Liver (tissue), 9 donors: Measurements from ENCODE around the gene AGBL4. TPM values are rescaled to one million over a fixed set of nuclear protein-coding genes. Genes with fewer than 3 reads are reported as not detected.

ENCODE experiments used
- DNase-seq: peaks from one replicate; pipeline ENCODE4 v3.0.0-alpha.2; 2017; ENCODE audit warnings: low spot score
- H3K27ac ChIP-seq, 2 donors: one replicate each; pipeline ENCODE4 v1.7.0; 2013; ENCODE audit warnings: inconsistent platforms in 2 of 2, low read length in 2 of 2, control low read depth in 1 of 2, low read depth in 1 of 2, mild to moderate bottlenecking in 1 of 2
- H3K27me3 ChIP-seq, 4 donors: one replicate each; pipeline versions ENCODE4 v1.6.1 to v1.7.0; 2013; ENCODE audit warnings: low read length in 3 of 4, inconsistent platforms in 1 of 4, mild to moderate bottlenecking in 1 of 4, moderate library complexity in 1 of 4; ENCODE audit not compliant: control insufficient read depth in 4 of 4, insufficient read depth in 4 of 4
- H3K36me3 ChIP-seq, 4 donors: one replicate each; pipeline versions ENCODE4 v1.6.1 to v1.7.0; 2013; ENCODE audit warnings: low read length in 3 of 4, mild to moderate bottlenecking in 3 of 4, low read depth in 1 of 4, moderate library complexity in 1 of 4; ENCODE audit not compliant: control insufficient read depth in 4 of 4, insufficient read depth in 3 of 4
- H3K4me1 ChIP-seq, 4 donors: one replicate each; pipeline versions ENCODE4 v1.6.1 to v1.7.0; 2013; ENCODE audit warnings: low read length in 3 of 4, mild to moderate bottlenecking in 3 of 4, moderate library complexity in 1 of 4; ENCODE audit not compliant: control insufficient read depth in 4 of 4, insufficient read depth in 4 of 4
- H3K4me3 ChIP-seq, 3 donors: one replicate each; pipeline versions ENCODE4 v1.6.1 to v1.7.0; 2013; ENCODE audit warnings: low read length in 3 of 3, control low read depth in 1 of 3, low read depth in 1 of 3, mild to moderate bottlenecking in 1 of 3
- H3K9ac ChIP-seq, 2 donors: one replicate each; pipeline ENCODE4 v1.7.0; 2013; ENCODE audit warnings: low read length in 2 of 2, mild to moderate bottlenecking in 2 of 2, moderate library complexity in 2 of 2, control low read depth in 1 of 2, low read depth in 1 of 2
- H3K9me3 ChIP-seq, 4 donors: one replicate each; pipeline versions ENCODE4 v1.6.1 to v1.7.0; 2013; ENCODE audit warnings: low read length in 3 of 4; ENCODE audit not compliant: control insufficient read depth in 4 of 4
- CTCF ChIP-seq: fragments of 150-350 bp; IDR thresholded peaks from 2 replicates; pipeline ENCODE4 v1.5.1; 2017; ENCODE audit warnings: improper control_type of control experiment, low read depth, low read length; ENCODE audit not compliant: missing input control
- GABPA ChIP-seq, 2 donors: IDR thresholded peaks in 1 of 2; conservative IDR thresholded peaks in 1 of 2; 2 replicates each; pipeline ENCODE4 v1.6.1; 2016; ENCODE audit warnings: antibody characterized with exemption in 2 of 2, mild to moderate bottlenecking in 1 of 2, moderate library complexity in 1 of 2
- HNF4G ChIP-seq: IDR thresholded peaks from 2 replicates; pipeline ENCODE4 v1.6.1; 2016; ENCODE audit warnings: antibody characterized with exemption
- JUND ChIP-seq, 2 donors: IDR thresholded peaks; 2 replicates each; pipeline ENCODE4 v1.6.1; 2016; ENCODE audit warnings: antibody characterized with exemption in 2 of 2
- MAX ChIP-seq: IDR thresholded peaks from 2 replicates; pipeline ENCODE4 v1.6.1; 2016; ENCODE audit warnings: antibody characterized with exemption
- RAD21 ChIP-seq, 2 donors: IDR thresholded peaks; 2 replicates each; pipeline ENCODE4 v1.6.1; 2016; ENCODE audit warnings: antibody characterized with exemption in 2 of 2, mild to moderate bottlenecking in 2 of 2
- REST ChIP-seq: IDR thresholded peaks from 2 replicates; pipeline ENCODE4 v1.6.1; 2016; ENCODE audit warnings: antibody characterized with exemption, mild to moderate bottlenecking
- RXRA ChIP-seq, 2 donors: IDR thresholded peaks; 2 replicates each; pipeline ENCODE4 v1.6.1; 2017 to 2018; ENCODE audit warnings: antibody characterized with exemption in 2 of 2, mild to moderate bottlenecking in 1 of 2
- YY1 ChIP-seq: IDR thresholded peaks from 2 replicates; pipeline ENCODE4 v1.6.1; 2016; ENCODE audit warnings: antibody characterized with exemption, mild to moderate bottlenecking
- WGBS: extraction: QIAGEN DNeasy Blood & Tissue Kit; methylation state at CpG from one replicate; pipeline ENCODE4 v1.1.7; 2013; 5-methylcytosine and 5-hydroxymethylcytosine counted together
- polyA plus RNA-seq, 2 donors: library from polyadenylated mRNA; stranded (reverse) in 1 of 2; unstranded in 1 of 2; fragments of 200-250 nt in 1 of 2; fragments of >200 nt in 1 of 2; fragmentation: Nextera tagmentation in 1 of 2; extraction: Ambion mirVana in 1 of 2; gene quantifications; one replicate each; pipeline versions ENCODE4 v1.2.1 to v1.2.3, GENCODE V29; 2013 to 2015
- total RNA-seq, 2 donors: library from RNA; depleted of rRNA; stranded (reverse); fragments of >200 nt; gene quantifications; one replicate each; pipeline ENCODE4 v1.2.3, GENCODE V29; 2014
- donor health status: healthy.
- donor health status: healthy.
- donor health status: healthy.
- donor health status: healthy.
- donor health status: healthy.

Gene AGBL4
- total and polyA plus RNA-seq, 4 donors, result 0.75 to 0.76 TPM; not detected in 2

- Histone ChIP-seq H3K27ac (no peak overlapping the region), H3K4me1 (no peaks in the 10 kb centered on the region), H3K9ac (no peak overlapping the region), H3K27me3 (peaks cover 0 to 3% (median 0%) of the 10 kb centered on the region in 4 donors), H3K36me3 (no peaks in the 10 kb centered on the region), H3K4me3 (no peak overlapping the region), H3K9me3 (no peaks in the 10 kb centered on the region)
- whole genome bisulfite sequencing, result 88% methylated on average over 1 of the region's 1 CpG
- no peak for DNase-seq
- TF ChIP-seq GABPA (IDR thresholded peaks at IDR 0.05 in 1 of 2, conservative IDR thresholded peaks at IDR 0.05 in 1 of 2) (no peak), YY1 (no peak), JUND (IDR thresholded peaks at IDR 0.05) (no peak), CTCF (no peak)
Measured at GRCh38 chr1:49240709-49241221, 783.0 kb downstream of the AGBL4 start.

- no peaks in the 10 kb centered on the region for H3K27me3 ChIP-seq
- no peak overlapping the region for H3K9ac ChIP-seq
- no peak overlapping the region for H3K27ac ChIP-seq
- no peaks in the 10 kb centered on the region for H3K9me3 ChIP-seq
- H3K4me1 ChIP-seq, result no peaks in the 10 kb centered on the region
- WGBS, result 67% methylated on average over 1 of the region's 1 CpG
- TF ChIP-seq GABPA (IDR thresholded peaks at IDR 0.05 in 1 of 2, conservative IDR thresholded peaks at IDR 0.05 in 1 of 2) (no peak), MAX (no peak), HNF4G (no peak), RAD21 (IDR thresholded peaks at IDR 0.05) (no peak)
- no peak for DNase-seq
- no peak overlapping the region for H3K4me3 ChIP-seq
- no peaks in the 10 kb centered on the region for H3K36me3 ChIP-seq
Measured at GRCh38 chr1:49234988-49235387, 788.8 kb downstream of the AGBL4 start.

GRCh38 chr1:49229555-49229954 is 794.2 kb downstream of the AGBL4 start:
- H3K4me3 ChIP-seq, result no peak overlapping the region
- 54% methylated on average over 1 of the region's 1 CpG for WGBS
- H3K27me3 ChIP-seq, result no peaks in the 10 kb centered on the region
- TF ChIP-seq MAX (no peak), RXRA (IDR thresholded peaks at IDR 0.05) (no peak), REST (no peak), CTCF (peak; percentile 6)
- no peaks in the 10 kb centered on the region for H3K36me3 ChIP-seq
- no peak overlapping the region for H3K27ac ChIP-seq
- no peak for DNase-seq
- H3K9me3 ChIP-seq, result no peaks in the 10 kb centered on the region
- no peak overlapping the region for H3K9ac ChIP-seq
- H3K4me1 ChIP-seq, result no peaks in the 10 kb centered on the region
